ENCODE results near the gene WBP1. TPM values are rescaled to one million over a fixed set of nuclear protein-coding genes. Genes with fewer than 3 reads are reported as not detected.
A peak's percentile ranks its signal among the peaks of the same experiment; 100 is the strongest.
"Not testable (repeated sequence)": the region's sequence is repeated elsewhere in the genome, so short reads cannot be mapped to it uniquely, and the experiment has no call there.

WBP1 gene
- total RNA-seq, 2 experiments from 2014 or later, result 52.5 to 52.6 TPM

- H3K36me3 Mint-ChIP-seq (ENCODE audit: low read depth), result no peaks in the 10 kb centered on the region
- POLR2A ChIA-PET, result no interaction called here
- H3K4me1 Mint-ChIP-seq, result peaks cover 11% of the 10 kb centered on the region
- H3K4me3 Mint-ChIP-seq, result no peak overlapping the region
- H3K27ac Mint-ChIP-seq, result no peak overlapping the region
- CTCF ChIA-PET, result interaction anchor here (0.8 to 1.6 kb wide), 3 partner anchors 10 to 89 kb away, joined by 3 to 4 read pairs (median 3); partner anchors contain the start of gene INO80B
- DNase-seq, result no peak
- H3K9me3 Mint-ChIP-seq, result no peaks in the 10 kb centered on the region
- H3K27me3 Mint-ChIP-seq, result peaks cover 36% of the 10 kb centered on the region
Observed at GRCh38 chr2:74444498-74445318, 13.5 kb upstream of the WBP1 start.

DNA sequence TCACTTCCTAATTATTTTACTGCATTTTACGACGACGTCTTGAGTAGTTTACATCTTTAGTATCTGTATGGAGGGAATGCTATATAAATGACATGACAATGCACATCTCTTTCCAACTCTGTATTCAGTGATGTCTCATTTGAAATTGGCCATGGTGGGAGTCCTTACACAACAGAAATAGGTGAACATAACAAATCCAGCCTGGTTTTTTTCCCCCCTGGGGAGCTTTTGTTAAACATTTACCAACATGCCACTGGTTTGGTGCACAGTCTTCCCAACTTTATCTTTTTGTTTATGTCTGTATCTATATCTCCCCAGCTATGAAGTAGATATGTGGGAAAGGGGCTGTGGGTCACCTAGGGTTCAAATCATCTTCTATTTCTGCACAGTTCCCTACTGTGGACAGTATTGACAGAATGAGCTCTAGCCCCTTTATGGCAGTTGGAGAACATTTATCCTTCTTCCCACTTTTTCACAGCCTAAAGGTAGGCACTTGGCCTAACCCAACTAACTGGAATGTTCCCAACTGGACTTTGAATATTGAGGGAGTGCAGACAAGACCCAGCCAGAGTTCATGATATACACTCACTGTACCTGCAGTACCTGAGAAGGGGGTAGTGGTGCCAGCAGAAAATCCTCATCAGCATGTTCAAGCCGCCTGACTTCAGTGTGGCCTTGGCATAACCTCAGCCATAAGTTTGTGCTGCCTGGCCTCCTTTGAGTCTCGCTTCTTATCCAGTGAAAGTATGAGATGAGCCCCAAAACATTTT, 10.8 kb upstream of the WBP1 start:
- H3K27ac Mint-ChIP-seq, result no peak overlapping the region
- ChIA-PET POLR2A (no interaction called here), CTCF (no interaction called here)

GRCh38 chr2:74448771-74449170, 9.5 kb upstream of the WBP1 start:
- peaks cover 19% of the 10 kb centered on the region for H3K27me3 Mint-ChIP-seq
- H3K9me3 Mint-ChIP-seq, result no peaks in the 10 kb centered on the region
- POLR2A ChIA-PET, result no interaction called here
- peak overlapping the region; percentile 20 for H3K27ac Mint-ChIP-seq
- H3K36me3 Mint-ChIP-seq (ENCODE audit: low read depth), result no peaks in the 10 kb centered on the region
- no peak overlapping the region for H3K4me3 Mint-ChIP-seq
- no peak for DNase-seq
- peaks cover 19% of the 10 kb centered on the region for H3K4me1 Mint-ChIP-seq
- CTCF ChIA-PET, result interaction anchor here (1.1 kb wide), 1 partner anchor 9 kb away, joined by 3 read pairs; no protein-coding TSS in a partner anchor

More for the DNA sequence above, 10.8 kb upstream of the WBP1 start:
- Mint-ChIP-seq H3K4me3 (no peak overlapping the region), H3K27me3 (peaks cover 25% of the 10 kb centered on the region), H3K36me3 (ENCODE audit: low read depth) (no peaks in the 10 kb centered on the region), H3K4me1 (peaks cover 6% of the 10 kb centered on the region), H3K9me3 (no peaks in the 10 kb centered on the region)
- no peak for DNase-seq

DNA sequence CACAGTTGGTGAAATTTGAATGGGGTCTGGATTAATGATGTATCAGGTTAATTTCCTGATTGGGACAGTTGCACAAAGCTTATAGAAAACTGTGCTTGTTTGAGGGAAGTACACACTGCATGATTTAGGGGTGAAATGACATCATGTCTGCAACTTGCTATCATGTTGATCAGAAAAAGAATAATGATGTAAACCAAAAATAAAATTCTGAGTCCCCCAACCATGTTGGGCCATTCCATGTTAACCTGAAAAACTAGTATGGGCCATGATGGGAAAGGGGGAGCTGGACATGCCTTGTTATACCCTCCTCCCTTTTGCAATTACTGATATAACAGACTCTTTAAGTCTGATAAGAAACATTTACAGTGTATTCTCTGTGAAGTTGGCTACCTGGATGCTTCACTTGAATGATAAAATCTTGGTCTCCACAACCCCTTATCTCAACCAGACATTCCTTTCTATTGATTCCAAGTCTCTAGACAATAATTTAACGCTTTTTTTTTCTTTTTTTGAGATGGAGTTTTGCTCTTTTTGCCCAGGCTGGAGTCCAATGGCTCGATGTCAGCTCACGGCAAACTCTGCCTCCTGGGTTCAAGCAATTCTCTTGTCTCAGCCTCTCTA, 7.6 kb upstream of the WBP1 start:
- Mint-ChIP-seq H3K36me3 (ENCODE audit: low read depth) (peaks cover 2% of the 10 kb centered on the region), H3K27ac (peak overlapping the region; percentile 41), H3K27me3 (peaks cover 6% of the 10 kb centered on the region), H3K4me3 (no peak overlapping the region), H3K4me1 (peaks cover 34% of the 10 kb centered on the region), H3K9me3 (no peaks in the 10 kb centered on the region)
- ChIA-PET CTCF (interaction anchor here (0.7 to 0.9 kb wide), 2 partner anchors 10 to 11 kb away, joined by 3 to 4 read pairs; no protein-coding TSS in a partner anchor), POLR2A (no interaction called here)
- DNase-seq, result no peak

- POLR2A ChIA-PET, result interaction anchor here (0.6 to 1.3 kb wide), 4 partner anchors 16 to 75 kb away, joined by 3 read pairs; partner anchors contain the start of genes AUP1, C2orf81, HTRA2 and MRPL53
Observed at GRCh38 chr2:74454654-74455511, 3.4 kb upstream of the WBP1 start, which contains the start of gene INO80B. Gene INO80B (plus strand): TSS chr2:74455087. CDS start chr2:74455117, 30 bp downstream.

GRCh38 chr2:74457129-74457548, 1.1 kb upstream of the WBP1 start:
- peak overlapping the region; percentile 91 for H3K4me3 Mint-ChIP-seq
- ChIA-PET CTCF (interaction anchor here (0.6 to 9.8 kb wide), 7 partner anchors 10 to 132 kb away, joined by 3 to 66 read pairs (median 6); partner anchors contain the start of genes CCDC142, MRPL53 and TTC31), POLR2A (interaction anchor here (0.6 to 1.3 kb wide), 2 partner anchors 36 to 37 kb away, joined by 3 to 6 read pairs; partner anchors contain the start of gene C2orf81)
- DNase-seq, result no peak
- H3K27me3 Mint-ChIP-seq, result no peaks in the 10 kb centered on the region
- peaks cover 66% of the 10 kb centered on the region for H3K4me1 Mint-ChIP-seq
- no peaks in the 10 kb centered on the region for H3K9me3 Mint-ChIP-seq
- peaks cover 21% of the 10 kb centered on the region for H3K36me3 Mint-ChIP-seq (ENCODE audit: low read depth)
- peak overlapping the region; percentile 98 for H3K27ac Mint-ChIP-seq

More at GRCh38 chr2:74454654-74455511, 3.4 kb upstream of the WBP1 start, which contains the start of gene INO80B:
- peak within 1 kb of the TSS; percentile 91 for H3K4me3 Mint-ChIP-seq
- no peaks in the 10 kb centered on the region for H3K9me3 Mint-ChIP-seq
- CTCF ChIA-PET, result interaction anchor here (0.9 to 9.8 kb wide), 5 partner anchors 11 to 64 kb away, joined by 3 to 66 read pairs (median 4); partner anchors contain the start of genes CCDC142 and TTC31
- H3K36me3 Mint-ChIP-seq (ENCODE audit: low read depth), result peaks cover 13% of the 10 kb centered on the region
- H3K4me1 Mint-ChIP-seq, result peaks cover 61% of the 10 kb centered on the region
- peak; percentile 97 for DNase-seq
- H3K27me3 Mint-ChIP-seq, result no peaks in the 10 kb centered on the region
- H3K27ac Mint-ChIP-seq, result peak within 1 kb of the TSS; percentile 98

GRCh38 chr2:74457549-74458131, 598 bp upstream of the WBP1 start:
- ChIA-PET POLR2A (interaction anchor here (0.6 to 1.3 kb wide), 3 partner anchors 15 to 37 kb away, joined by 3 to 6 read pairs (median 6); partner anchors contain the start of genes C2orf81 and MRPL53), CTCF (interaction anchor here (0.9 to 9.8 kb wide), 9 partner anchors 10 to 133 kb away, joined by 3 to 66 read pairs (median 6); partner anchors contain the start of genes AUP1, CCDC142, HTRA2 and MRPL53)
- Mint-ChIP-seq H3K27me3 (no peaks in the 10 kb centered on the region), H3K36me3 (ENCODE audit: low read depth) (peaks cover 21% of the 10 kb centered on the region), H3K27ac (peak overlapping the region; percentile 98), H3K9me3 (no peaks in the 10 kb centered on the region), H3K4me3 (peak overlapping the region; percentile 91), H3K4me1 (peaks cover 62% of the 10 kb centered on the region)
- peak; percentile 80 for DNase-seq

DNA sequence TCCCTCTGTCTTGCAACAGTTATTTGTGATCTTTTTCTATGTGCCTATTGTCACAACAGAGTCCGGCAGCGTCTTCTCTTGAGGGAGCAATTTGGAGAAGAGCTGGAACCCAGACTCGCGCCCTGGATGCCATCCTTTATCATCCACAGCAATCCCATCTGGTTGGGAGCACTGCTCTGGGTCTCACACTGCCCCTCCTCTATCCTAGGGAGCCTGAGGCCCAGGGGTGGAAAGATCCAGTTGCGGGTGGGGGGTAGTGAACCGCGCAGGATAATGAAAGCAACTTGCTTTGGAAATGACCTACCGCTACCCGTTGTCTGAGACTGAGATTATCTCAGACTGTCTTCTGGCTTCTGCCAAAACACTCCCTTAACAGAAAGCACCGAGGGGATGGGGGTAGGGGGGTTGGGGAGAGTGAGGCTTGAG, 713 bp downstream of the WBP1 start:
- ChIA-PET POLR2A (interaction anchor here (0.6 to 1.2 kb wide), 5 partner anchors 9 to 74 kb away, joined by 3 to 6 read pairs (median 5); partner anchors contain the start of gene MRPL53), CTCF (interaction anchor here (1.3 to 9.8 kb wide), 6 partner anchors 9 to 73 kb away, joined by 3 to 66 read pairs (median 10); partner anchors contain the start of genes CCDC142, MRPL53 and TTC31)
- no peak for DNase-seq
- Mint-ChIP-seq H3K4me1 (peaks cover 61% of the 10 kb centered on the region), H3K36me3 (ENCODE audit: low read depth) (peaks cover 28% of the 10 kb centered on the region), H3K4me3 (peak overlapping the region; percentile 91), H3K27ac (peak overlapping the region; percentile 98), H3K27me3 (no peaks in the 10 kb centered on the region), H3K9me3 (no peaks in the 10 kb centered on the region)

DNA sequence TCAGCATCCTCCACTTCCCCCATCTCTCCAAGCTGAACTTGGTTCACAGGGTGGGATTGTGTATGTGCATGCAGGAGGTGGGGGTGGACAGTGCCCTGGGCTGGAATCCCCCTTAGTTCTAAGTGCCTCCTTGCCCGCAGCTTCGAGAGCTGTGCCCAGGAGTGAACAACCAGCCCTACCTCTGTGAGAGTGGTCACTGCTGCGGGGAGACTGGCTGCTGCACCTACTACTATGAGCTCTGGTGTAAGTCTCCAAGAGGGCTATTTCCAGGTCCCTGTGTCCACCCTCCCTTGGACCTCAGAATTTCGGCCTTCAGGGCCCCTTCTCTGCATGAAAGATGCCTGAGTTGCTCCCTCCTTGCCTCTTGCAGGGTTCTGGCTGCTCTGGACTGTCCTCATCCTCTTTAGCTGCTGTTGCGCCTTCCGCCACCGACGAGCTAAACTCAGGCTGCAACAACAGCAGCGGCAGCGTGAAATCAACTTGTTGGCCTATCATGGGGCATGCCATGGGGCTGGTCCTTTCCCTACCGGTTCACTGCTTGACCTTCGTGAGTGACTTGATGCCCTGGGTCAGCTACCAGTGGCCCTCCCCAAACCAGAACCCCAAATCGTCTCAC, 1.4 kb downstream of the WBP1 start:
- H3K27me3 Mint-ChIP-seq, H3K9me3 Mint-ChIP-seq, DNase-seq: not testable (repeated sequence)
- Mint-ChIP-seq H3K4me1 (peaks cover 61% of the 10 kb centered on the region), H3K27ac (peak overlapping the region; percentile 98), H3K36me3 (ENCODE audit: low read depth) (peaks cover 28% of the 10 kb centered on the region), H3K4me3 (peak overlapping the region; percentile 91)
- POLR2A ChIA-PET, result interaction anchor here (1.1 kb wide), 1 partner anchor 8 kb away, joined by 3 read pairs; no protein-coding TSS in a partner anchor
- CTCF ChIA-PET, result interaction anchor here (1.3 to 9.8 kb wide), 6 partner anchors 8 to 23 kb away, joined by 3 to 66 read pairs (median 8); partner anchors contain the start of genes CCDC142, MRPL53 and TTC31

DNA sequence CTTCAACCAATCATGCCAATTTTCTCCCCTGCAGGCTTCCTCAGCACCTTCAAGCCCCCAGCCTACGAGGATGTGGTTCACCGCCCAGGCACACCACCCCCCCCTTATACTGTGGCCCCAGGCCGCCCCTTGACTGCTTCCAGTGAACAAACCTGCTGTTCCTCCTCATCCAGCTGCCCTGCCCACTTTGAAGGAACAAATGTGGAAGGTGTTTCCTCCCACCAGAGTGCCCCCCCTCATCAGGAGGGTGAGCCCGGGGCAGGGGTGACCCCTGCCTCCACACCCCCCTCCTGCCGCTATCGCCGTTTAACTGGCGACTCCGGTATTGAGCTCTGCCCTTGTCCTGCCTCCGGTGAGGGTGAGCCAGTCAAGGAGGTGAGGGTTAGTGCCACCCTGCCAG, 1.9 kb downstream of the WBP1 start:
- H3K4me1 Mint-ChIP-seq, result peaks cover 55% of the 10 kb centered on the region
- H3K27ac Mint-ChIP-seq, H3K9me3 Mint-ChIP-seq, DNase-seq, H3K27me3 Mint-ChIP-seq, POLR2A ChIA-PET: not testable (repeated sequence)
- CTCF ChIA-PET, result interaction anchor here (1.4 to 9.8 kb wide), 5 partner anchors 9 to 33 kb away, joined by 3 to 66 read pairs (median 5); partner anchors contain the start of genes CCDC142, MRPL53 and TTC31
- peaks cover 26% of the 10 kb centered on the region for H3K36me3 Mint-ChIP-seq (ENCODE audit: low read depth)
- H3K4me3 Mint-ChIP-seq, result peak overlapping the region; percentile 91
